H1 (cell line): ENCODE measurements around the gene CLDN34. TPM values are rescaled to one million over a fixed set of nuclear protein-coding genes. Genes with fewer than 3 reads are reported as not detected.
A peak's percentile ranks its signal among the peaks of the same experiment; 100 is the strongest.

Experiments used
- ATF3 ChIP-seq: IDR thresholded peaks from 2 replicates; pipeline ENCODE4 v1.6.1; 2011; ENCODE audit warnings: low read depth, mild to moderate bottlenecking, low read length; ENCODE audit not compliant: insufficient read depth
- BACH1 ChIP-seq: IDR thresholded peaks from 2 replicates; pipeline ENCODE4 v1.6.1; 2012; ENCODE audit warnings: low read length, improper control_type of control experiment
- BCL11A ChIP-seq, 2 experiments: IDR thresholded peaks; one replicate each; pipeline ENCODE4 v1.6.1; 2011; ENCODE audit warnings: low read depth in 2 of 2, low read length in 2 of 2, mild to moderate bottlenecking in 2 of 2
- BRCA1 ChIP-seq: IDR thresholded peaks from 2 replicates; pipeline ENCODE4 v1.6.1; 2012; ENCODE audit warnings: low read depth, low read length, improper control_type of control experiment
- CBX5 ChIP-seq: fragments of 300-800, 300-1000 bp; sonication (generic); IDR thresholded peaks from 2 replicates; pipeline ENCODE4 v1.7.1; 2016; ENCODE audit warnings: antibody characterized with exemption, low read length, low read depth
- CTBP2 ChIP-seq: IDR thresholded peaks from 2 replicates; pipeline ENCODE4 v1.7.0; 2011; ENCODE audit warnings: borderline replicate concordance, mild to moderate bottlenecking, moderate library complexity, mixed read lengths, low read length; ENCODE audit not compliant: insufficient read depth, insufficient read length
- EZH2 ChIP-seq: fragments of 200-600 bp; sonication (generic); IDR thresholded peaks from 2 replicates; pipeline ENCODE4 v1.7.1; 2012; ENCODE audit warnings: low read depth, mild to moderate bottlenecking, moderate library complexity, low read length, inconsistent platforms; ENCODE audit not compliant: severe bottlenecking
- FOSL1 ChIP-seq: IDR thresholded peaks from 2 replicates; pipeline ENCODE4 v1.6.1; 2011; ENCODE audit warnings: mild to moderate bottlenecking, low read depth, low read length, moderate library complexity; ENCODE audit not compliant: insufficient read depth
- GABPA ChIP-seq: IDR thresholded peaks from 2 replicates; pipeline ENCODE4 v1.6.1; 2011; ENCODE audit warnings: mild to moderate bottlenecking, low read length, moderate library complexity, borderline replicate concordance; ENCODE audit not compliant: insufficient read depth
- GTF2F1 ChIP-seq: IDR thresholded peaks from 2 replicates; pipeline ENCODE4 v1.6.1; 2012; ENCODE audit warnings: low read depth, low read length, improper control_type of control experiment, borderline replicate concordance
- POLR2AphosphoS5 ChIP-seq: IDR thresholded peaks from 2 replicates; pipeline ENCODE4 v1.6.1; 2011; ENCODE audit warnings: low read depth, low read length
- RNF2 ChIP-seq: fragments of 200-900, 300-1000 bp; sonication (generic); IDR thresholded peaks from 2 replicates; pipeline ENCODE4 v1.7.1; 2016; ENCODE audit warnings: borderline replicate concordance, low read depth, mild to moderate bottlenecking, antibody characterized with exemption, low read length; ENCODE audit not compliant: poor library complexity, severe bottlenecking; ENCODE audit errors: missing control alignments
- SIN3A ChIP-seq, 2 experiments: IDR thresholded peaks in 1 of 2; conservative IDR thresholded peaks in 1 of 2; 2 replicates each; pipeline ENCODE4 v1.6.1; 2011 to 2012; ENCODE audit warnings: low read length in 2 of 2, improper control_type of control experiment in 1 of 2, low read depth in 1 of 2, mild to moderate bottlenecking in 1 of 2
- SIX5 ChIP-seq: IDR thresholded peaks from 2 replicates; pipeline ENCODE4 v1.6.1; 2011; ENCODE audit warnings: mild to moderate bottlenecking, low read depth, low read length
- SP1 ChIP-seq: IDR thresholded peaks from 2 replicates; pipeline ENCODE4 v1.6.1; 2011; ENCODE audit warnings: low read depth, low read length
- SP4 ChIP-seq: IDR thresholded peaks from 2 replicates; pipeline ENCODE4 v1.6.1; 2012; ENCODE audit warnings: low read length, inconsistent platforms
- TEAD4 ChIP-seq: IDR thresholded peaks from 2 replicates; pipeline ENCODE4 v1.6.1; 2012; ENCODE audit warnings: low read depth, low read length, inconsistent platforms, mixed read lengths
- YY1 ChIP-seq: IDR thresholded peaks from 2 replicates; pipeline ENCODE4 v1.6.1; 2011; ENCODE audit warnings: low read depth, mild to moderate bottlenecking, low read length
- polyA plus RNA-seq, 7 experiments: library from polyadenylated mRNA; depleted of rRNA in 3 of 7; stranded (reverse) in 5 of 7; unstranded in 2 of 7; fragments of >200 nt in 5 of 7; fragments of 200-250 nt in 2 of 7; gene quantifications; 1 replicate in 5 of 7; 2 replicates in 1 of 7; 4 replicates in 1 of 7; pipeline versions ENCODE4 v1.2.1 to v1.2.3, GENCODE V29; 2011 to 2013; ENCODE audit warnings: missing spikeins in 2 of 7, mixed read lengths in 2 of 7
- total RNA-seq: library from RNA; stranded (reverse); fragmentation: NEBNext Ultra II Directional; extraction: Animal tissue kit (Norgen Biotek cat#: 25700); gene quantifications from 2 replicates; pipeline ENCODE4 v1.2.1, GENCODE V29; 2021
- TF ChIP-seq, protein P1 (sequence below), 3 experiments: IDR thresholded peaks; 1 replicate in 2 of 3; 2 replicates in 1 of 3; pipeline versions ENCODE4 v1.5.1 to v1.6.1; 2011; ENCODE audit warnings: low read length in 3 of 3, mild to moderate bottlenecking in 3 of 3, inconsistent platforms in 2 of 3, low read depth in 1 of 3, moderate library complexity in 1 of 3; ENCODE audit not compliant: insufficient read depth in 1 of 3; ENCODE audit errors: control extremely low read depth in 1 of 3

CLDN34 gene
- total and polyA plus RNA-seq, 2 of the 8 experiments (the other 6 are each of a cell fraction or from before 2014, with no cell fraction given), result 0.26 to 0.50 TPM

DNA sequence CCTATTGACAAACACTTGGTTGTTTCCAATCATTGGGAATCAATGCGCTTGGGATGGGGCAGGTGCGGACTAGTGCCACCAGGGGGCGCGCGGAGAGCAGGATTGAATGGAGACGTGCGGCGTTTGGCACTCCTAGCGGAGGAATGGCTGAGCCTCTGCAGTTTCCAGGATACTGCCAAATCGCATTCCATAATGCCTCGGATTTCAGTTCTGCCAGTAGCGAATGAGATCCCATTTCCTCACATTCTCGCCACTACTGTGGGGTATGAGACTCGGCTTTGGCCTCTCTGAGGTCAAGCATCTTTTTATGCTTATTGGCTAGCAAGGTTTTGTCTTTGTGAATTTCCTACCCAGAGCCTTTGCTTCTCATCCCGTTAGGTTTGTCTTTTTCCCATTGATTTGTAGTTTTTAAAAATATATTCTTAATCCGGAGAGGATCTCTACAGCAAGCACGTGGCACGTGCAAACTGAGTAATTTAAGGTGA is 28.7 kb downstream of the CLDN34 start (continued):
- no peak for TF ChIP-seq RNF2
- no peak for TF ChIP-seq SIX5
- no peak for TF ChIP-seq BACH1
- TF ChIP-seq, protein P1, sequence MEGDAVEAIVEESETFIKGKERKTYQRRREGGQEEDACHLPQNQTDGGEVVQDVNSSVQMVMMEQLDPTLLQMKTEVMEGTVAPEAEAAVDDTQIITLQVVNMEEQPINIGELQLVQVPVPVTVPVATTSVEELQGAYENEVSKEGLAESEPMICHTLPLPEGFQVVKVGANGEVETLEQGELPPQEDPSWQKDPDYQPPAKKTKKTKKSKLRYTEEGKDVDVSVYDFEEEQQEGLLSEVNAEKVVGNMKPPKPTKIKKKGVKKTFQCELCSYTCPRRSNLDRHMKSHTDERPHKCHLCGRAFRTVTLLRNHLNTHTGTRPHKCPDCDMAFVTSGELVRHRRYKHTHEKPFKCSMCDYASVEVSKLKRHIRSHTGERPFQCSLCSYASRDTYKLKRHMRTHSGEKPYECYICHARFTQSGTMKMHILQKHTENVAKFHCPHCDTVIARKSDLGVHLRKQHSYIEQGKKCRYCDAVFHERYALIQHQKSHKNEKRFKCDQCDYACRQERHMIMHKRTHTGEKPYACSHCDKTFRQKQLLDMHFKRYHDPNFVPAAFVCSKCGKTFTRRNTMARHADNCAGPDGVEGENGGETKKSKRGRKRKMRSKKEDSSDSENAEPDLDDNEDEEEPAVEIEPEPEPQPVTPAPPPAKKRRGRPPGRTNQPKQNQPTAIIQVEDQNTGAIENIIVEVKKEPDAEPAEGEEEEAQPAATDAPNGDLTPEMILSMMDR (IDR thresholded peaks at IDR 0.05; ENCODE audit: control extremely low read depth in 1 of 3, insufficient read depth in 1 of 3, low read depth in 1 of 3, low read length in 3 of 3), result peak; percentile 80 to 100 (median 82)
- TF ChIP-seq CBX5, result no peak
- TF ChIP-seq TEAD4, result peak; percentile 57; the same call in 1 of the 2 replicates
- TF ChIP-seq CTBP2, result no peak
- TF ChIP-seq BRCA1, result no peak
- no peak for TF ChIP-seq EZH2
- no peak for TF ChIP-seq FOSL1
- TF ChIP-seq ATF3, result peak; percentile 74; the same call in 1 of the 2 replicates
- no peak for TF ChIP-seq SP1
- no peak for TF ChIP-seq BCL11A (IDR thresholded peaks at IDR 0.05; ENCODE audit: low read depth in 2 of 2, low read length in 2 of 2)
- TF ChIP-seq POLR2AphosphoS5, result no peak
- no peak for TF ChIP-seq GTF2F1
- no peak for TF ChIP-seq SIN3A (conservative IDR thresholded peaks at IDR 0.05 in 1 of 2, IDR thresholded peaks at IDR 0.05 in 1 of 2; ENCODE audit: low read depth in 1 of 2, low read length in 2 of 2)
- TF ChIP-seq GABPA, result no peak
- no peak for TF ChIP-seq SP4
- 0 out of 2 replicates have a peak, but pooled peaks have one; percentile 57 for TF ChIP-seq YY1
- TF ChIP-seq, all 59 proteins: peak for 7
